Tibial nerve (tissue), 3 donors: ENCODE measurements around the gene SCYL2.

ENCODE experiments used
- POLR2A ChIP-seq, 2 donors: fragments of 450-650 bp; IDR thresholded peaks; one replicate each; pipeline ENCODE4 v1.6.1; 2017; ENCODE audit warnings: antibody characterized with exemption in 2 of 2, mild to moderate bottlenecking in 2 of 2, moderate library complexity in 2 of 2
- TF ChIP-seq, protein P1 (sequence below), 5 experiments: fragments of 200-600 bp in 3 of 5; fragments of 450-650 bp in 2 of 5; sonication (generic) in 3 of 5; IDR thresholded peaks; one replicate each; pipeline ENCODE4 v1.5.1; 2016 to 2019; ENCODE audit warnings: antibody characterized with exemption in 5 of 5, mild to moderate bottlenecking in 3 of 5, moderate library complexity in 2 of 5

DNA sequence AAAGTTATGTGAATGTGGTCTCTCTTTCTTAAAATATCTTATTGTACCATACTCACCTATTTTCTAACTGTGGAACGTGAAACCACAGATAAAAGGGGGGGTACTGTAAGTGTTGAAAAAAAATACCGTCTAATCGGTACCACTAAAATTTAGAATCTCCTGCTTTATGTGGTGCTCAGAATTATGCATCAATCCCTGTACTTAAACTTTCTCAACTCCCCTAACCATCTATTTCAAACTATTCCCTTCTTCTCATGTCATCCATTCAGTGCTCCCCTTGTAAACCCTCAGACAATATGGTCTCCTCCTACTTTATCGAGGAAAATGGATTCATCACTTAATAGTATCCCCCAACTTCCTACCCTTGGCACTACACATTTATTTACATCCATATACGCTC lies 23.8 kb upstream of the SCYL2 start:
- TF ChIP-seq, protein P1, sequence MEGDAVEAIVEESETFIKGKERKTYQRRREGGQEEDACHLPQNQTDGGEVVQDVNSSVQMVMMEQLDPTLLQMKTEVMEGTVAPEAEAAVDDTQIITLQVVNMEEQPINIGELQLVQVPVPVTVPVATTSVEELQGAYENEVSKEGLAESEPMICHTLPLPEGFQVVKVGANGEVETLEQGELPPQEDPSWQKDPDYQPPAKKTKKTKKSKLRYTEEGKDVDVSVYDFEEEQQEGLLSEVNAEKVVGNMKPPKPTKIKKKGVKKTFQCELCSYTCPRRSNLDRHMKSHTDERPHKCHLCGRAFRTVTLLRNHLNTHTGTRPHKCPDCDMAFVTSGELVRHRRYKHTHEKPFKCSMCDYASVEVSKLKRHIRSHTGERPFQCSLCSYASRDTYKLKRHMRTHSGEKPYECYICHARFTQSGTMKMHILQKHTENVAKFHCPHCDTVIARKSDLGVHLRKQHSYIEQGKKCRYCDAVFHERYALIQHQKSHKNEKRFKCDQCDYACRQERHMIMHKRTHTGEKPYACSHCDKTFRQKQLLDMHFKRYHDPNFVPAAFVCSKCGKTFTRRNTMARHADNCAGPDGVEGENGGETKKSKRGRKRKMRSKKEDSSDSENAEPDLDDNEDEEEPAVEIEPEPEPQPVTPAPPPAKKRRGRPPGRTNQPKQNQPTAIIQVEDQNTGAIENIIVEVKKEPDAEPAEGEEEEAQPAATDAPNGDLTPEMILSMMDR (IDR thresholded peaks at IDR 0.05): no peak
- no peak for TF ChIP-seq POLR2A (IDR thresholded peaks at IDR 0.05)
